Measurements from ENCODE around the gene PLA2G12A.

GRCh38 chr4:109675181-109675580, 54.7 kb downstream of the PLA2G12A start:
- TF ChIP-seq CTCF (IDR thresholded peaks at IDR 0.05; ENCODE audit: borderline replicate concordance, extremely low read depth, low read length, poor library complexity, severe bottlenecking) (no peak), EZH2 (IDR thresholded peaks at IDR 0.05; ENCODE audit: borderline replicate concordance, low read depth, low read length, severe bottlenecking) (no peak)
